CD4-positive, alpha-beta T cell treated with Interleukin-15 for 1 hour (primary cell): ENCODE results near the gene CALU.

Source experiments
- DNase-seq: peaks from one replicate; pipeline ENCODE4 v3.0.0-alpha.2; 2020

CALU gene

GRCh38 chr7:128790315-128791041, 51.3 kb downstream of the CALU start:
- no peak for DNase-seq

- peak; percentile 78 for DNase-seq
Measured at GRCh38 chr7:128791121-128791971, 52.2 kb downstream of the CALU start, which contains the start of gene CCDC136. CCDC136 (plus strand) TSS chr7:128791968; CDS start chr7:128792412, 444 bp downstream.

DNA sequence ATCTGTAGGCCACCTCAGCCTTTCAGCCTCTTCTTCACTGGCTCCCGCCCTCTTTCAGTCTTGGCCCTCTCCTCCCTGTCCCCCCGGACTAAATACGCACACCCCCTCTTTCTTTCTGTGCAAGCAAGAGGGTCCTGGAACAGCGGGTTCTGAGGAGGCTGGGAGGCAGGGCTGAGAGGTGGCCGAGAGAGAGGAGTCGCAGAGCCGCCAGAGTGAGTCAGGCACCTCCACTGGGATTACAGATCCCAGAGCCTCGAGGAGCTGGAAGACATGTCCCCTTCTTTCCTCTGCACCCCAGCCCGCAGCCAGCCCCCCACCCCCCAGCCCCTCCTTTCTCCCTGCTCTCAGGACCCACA, 52.8 kb downstream of the CALU start:
- DNase-seq, result no peak

DNA sequence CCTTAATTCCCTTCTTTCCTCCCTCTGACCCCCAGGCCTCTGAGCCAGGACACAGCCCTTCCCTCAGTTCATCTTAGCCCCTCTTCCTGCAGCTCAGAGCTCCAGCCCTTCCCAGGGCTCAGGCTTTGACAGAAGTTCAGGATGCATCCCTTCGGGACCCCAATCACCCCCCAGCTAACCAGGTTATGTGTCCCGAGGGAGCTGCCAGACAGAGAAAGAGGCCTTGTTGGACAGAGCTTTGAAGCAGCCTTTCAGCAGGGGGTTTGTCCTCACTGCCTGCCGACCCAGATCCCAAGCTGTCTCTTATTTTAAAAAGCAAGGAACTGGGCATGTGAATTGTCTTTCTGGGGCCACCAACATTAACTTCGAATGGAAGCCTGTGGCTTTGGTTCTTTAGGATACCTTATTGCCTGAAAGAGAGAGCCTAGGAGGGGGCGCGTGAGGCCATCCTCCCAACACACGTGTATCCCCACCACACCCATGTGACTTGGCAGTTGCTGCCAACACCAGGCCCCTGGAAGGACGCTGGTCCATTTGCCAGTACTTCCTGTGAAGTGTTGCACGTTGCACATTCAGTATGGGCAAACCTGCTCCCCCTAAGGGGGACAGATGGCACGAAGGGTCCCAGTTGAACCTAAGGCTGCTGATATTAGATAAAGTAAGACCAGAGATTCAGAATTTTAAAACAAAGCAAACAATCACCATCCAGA, 53.5 kb downstream of the CALU start:
- DNase-seq, result no peak

- no peak for DNase-seq
Measured at GRCh38 chr7:128793181-128793547, 54.0 kb downstream of the CALU start.

DNA sequence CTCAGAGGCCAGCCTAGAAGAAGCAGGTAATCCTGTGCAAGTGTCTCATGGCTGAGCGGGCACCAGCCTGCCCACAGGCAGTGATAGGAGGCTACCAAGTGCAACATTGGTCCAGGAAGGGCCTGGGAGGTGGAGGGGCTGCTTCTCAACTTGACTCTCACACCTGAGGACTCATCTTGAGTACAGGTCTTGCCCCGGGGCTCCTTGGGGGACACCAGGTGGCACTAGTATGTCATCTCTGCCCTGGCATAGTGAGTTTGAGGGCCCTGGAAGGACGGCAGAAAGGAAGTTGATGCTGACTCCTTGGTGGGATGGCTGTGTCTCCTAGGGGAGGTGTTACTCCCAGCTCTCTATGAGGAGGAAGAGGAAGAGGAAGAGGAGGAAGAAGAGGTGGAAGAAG, 54.9 kb downstream of the CALU start:
- no peak for DNase-seq

- no peak for DNase-seq
Measured at GRCh38 chr7:128794436-128794835, 55.3 kb downstream of the CALU start.

GRCh38 chr7:128795129-128795528, 56.0 kb downstream of the CALU start:
- DNase-seq, result no peak

GRCh38 chr7:128796327-128796726, 57.2 kb downstream of the CALU start:
- DNase-seq, result no peak

DNA sequence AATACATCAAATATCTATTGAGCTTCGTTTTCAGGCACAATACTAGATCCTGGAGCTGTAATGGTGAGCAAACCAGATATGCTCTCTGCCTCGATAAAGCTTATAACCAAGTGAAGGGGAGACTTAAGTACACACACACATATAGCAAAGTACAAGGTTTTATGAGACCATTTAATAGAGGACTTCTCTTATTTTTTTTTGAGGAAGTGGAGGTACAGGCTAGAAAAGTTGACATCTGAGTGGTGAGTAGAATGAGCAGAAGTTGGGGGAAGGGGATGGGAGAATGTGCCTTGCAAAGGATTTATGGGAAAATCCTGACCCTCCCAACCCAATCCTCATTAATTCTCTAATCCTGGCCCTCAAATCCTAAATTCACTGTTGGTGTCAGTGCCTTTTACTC, 60.3 kb downstream of the CALU start:
- no peak for DNase-seq

GRCh38 chr7:128800567-128800966, 61.4 kb downstream of the CALU start:
- DNase-seq, result no peak

- no peak for DNase-seq
Measured at GRCh38 chr7:128801003-128801402, 61.8 kb downstream of the CALU start.

DNA sequence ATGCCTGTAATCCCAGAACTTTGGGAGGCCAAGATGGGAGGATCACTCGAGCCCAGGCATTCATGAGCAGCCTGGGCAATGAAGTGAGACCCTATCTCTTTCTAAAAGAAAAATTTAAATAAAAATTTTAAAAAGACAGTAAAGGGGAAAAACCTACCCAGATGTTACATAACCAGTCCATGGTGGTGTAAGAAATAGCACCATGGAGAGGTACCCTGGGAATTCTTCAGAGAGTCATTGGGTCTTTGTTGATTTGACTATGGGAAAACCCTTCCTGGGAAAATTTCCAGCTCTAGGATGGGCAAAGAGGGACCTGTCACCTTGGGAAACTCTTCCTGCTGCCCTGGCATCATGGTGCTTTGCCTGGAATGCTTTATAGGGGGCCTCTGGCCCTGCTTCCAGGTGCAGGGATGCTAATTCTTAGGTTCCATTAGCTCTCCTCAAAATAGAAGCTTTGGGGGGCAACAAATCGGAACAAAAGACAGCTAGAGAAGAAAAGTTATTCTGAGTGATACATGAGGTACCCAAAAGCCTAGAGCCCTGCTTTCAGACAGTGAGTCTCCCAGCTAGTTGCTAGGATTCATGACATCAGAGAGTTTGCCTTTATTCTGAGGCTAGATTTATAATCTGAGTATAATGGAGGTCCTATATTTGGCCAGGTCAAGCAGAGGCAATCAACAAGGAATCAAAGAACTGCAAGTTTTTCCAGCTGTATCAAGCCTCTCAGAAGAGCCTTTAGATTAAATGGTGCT, 62.7 kb downstream of the CALU start:
- DNase-seq, result no peak

DNA sequence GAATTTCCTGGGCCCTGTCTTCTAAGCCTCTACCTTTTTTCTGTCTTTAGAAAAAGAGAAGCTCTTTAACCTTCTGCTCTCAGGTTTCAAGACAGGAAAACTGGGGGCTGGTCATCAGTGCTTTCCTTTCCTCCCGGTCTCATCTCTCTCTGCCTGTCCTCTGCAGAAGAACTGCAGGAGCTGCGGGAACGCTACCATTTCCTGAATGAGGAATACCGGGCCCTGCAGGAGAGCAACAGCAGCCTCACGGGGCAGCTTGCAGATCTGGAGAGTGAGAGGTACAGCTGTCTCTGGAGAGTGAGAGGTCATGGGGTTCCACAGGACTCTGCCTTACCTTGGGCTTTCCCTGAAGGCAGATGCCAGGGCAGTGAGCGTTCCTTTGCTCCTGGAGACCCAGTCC, 65.3 kb downstream of the CALU start:
- DNase-seq, result no peak

GRCh38 chr7:128805225-128805624, 66.1 kb downstream of the CALU start:
- DNase-seq, result no peak

DNA sequence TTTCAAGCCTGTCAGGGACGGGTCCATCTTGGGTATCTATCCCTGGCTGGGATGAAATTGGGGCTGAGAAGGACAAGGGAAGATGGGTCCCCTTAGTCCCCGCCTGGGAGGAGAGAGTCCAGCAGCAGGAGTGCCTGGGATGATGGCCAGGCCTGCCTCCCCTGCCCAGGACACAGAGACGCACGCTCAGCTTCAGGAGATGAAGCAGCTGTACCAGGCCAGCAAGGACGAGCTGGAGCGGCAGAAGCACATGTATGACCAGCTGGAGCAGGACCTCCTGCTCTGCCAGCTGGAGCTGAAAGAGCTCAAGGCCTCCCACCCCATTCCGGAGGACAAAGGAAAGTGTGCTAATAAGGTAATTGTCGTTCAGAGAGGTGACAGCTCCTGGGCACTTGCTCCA, 68.0 kb downstream of the CALU start:
- DNase-seq, result no peak

- no peak for DNase-seq
Measured at GRCh38 chr7:128809363-128809762, 70.2 kb downstream of the CALU start.

DNA sequence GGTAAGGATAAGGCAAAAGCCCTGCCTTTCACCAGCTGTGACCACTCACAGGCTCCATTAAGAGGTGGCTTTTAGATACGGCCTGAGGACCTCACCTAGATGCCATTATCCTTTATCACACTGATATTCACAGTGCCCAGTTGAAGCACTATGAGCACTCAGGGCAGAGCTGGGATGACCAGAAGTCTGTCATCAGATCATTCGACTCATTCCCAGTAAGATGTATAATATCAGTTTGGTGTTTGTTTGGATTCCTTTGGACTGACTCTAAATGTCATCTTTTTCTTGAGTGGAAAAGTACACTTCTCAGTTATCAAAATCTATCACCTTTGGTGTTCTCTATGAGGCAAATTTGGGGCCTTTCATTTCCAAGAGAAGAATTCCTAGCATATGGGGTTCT, 71.3 kb downstream of the CALU start:
- no peak for DNase-seq

- DNase-seq, result no peak
Measured at GRCh38 chr7:128810997-128811396, 71.8 kb downstream of the CALU start.

GRCh38 chr7:128811631-128812430, 72.7 kb downstream of the CALU start:
- DNase-seq, result no peak

- DNase-seq, result no peak
Measured at GRCh38 chr7:128812514-128813168, 73.5 kb downstream of the CALU start.

DNA sequence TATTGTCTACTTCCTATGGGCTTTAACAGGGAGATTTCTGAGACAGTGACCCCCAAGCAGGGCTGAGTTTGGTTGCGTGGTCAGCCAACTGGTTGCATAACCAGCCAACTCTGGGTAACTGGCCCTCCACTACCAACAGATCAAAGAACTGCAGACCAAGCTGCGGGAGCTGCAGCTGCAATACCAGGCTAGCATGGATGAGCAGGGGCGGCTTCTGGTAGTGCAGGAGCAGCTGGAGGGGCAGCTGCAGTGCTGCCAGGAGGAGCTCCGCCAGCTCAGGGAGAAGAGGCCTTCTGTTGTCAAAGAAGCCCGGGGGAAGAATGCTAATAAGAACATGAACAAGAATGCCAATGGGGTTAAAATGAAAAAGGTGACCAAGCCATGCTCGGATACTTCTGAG, 75.3 kb downstream of the CALU start:
- DNase-seq, result no peak
